ENCODE data around the gene TSKS.

- TF ChIP-seq ZBTB7A (IDR thresholded peaks at IDR 0.05; ENCODE audit: low read depth) (no peak), YY1 (IDR thresholded peaks at IDR 0.05; ENCODE audit: low read depth) (no peak), TAF1 (IDR thresholded peaks at IDR 0.05; ENCODE audit: low read depth) (no peak), REST (IDR thresholded peaks at IDR 0.05; ENCODE audit: low read depth) (no peak), EP300 (IDR thresholded peaks at IDR 0.05; ENCODE audit: borderline replicate concordance) (no peak), MAX (IDR thresholded peaks at IDR 0.05) (no peak), TEAD4 (IDR thresholded peaks at IDR 0.05) (no peak), USF1 (IDR thresholded peaks at IDR 0.05) (no peak), TCF12 (IDR thresholded peaks at IDR 0.05; ENCODE audit: low read depth) (no peak), RAD21 (IDR thresholded peaks at IDR 0.05; ENCODE audit: low read depth) (no peak), EGR1 (IDR thresholded peaks at IDR 0.05) (no peak), FOXM1 (IDR thresholded peaks at IDR 0.05; ENCODE audit: borderline replicate concordance, low read depth) (no peak), CREB1 (IDR thresholded peaks at IDR 0.05; ENCODE audit: low read depth) (no peak), CEBPB (IDR thresholded peaks at IDR 0.05) (no peak)
These were observed 57.2 kb downstream of the TSKS start for GRCh38 chr19:49705919-49706318.
